ENCODE measurements around the gene DPP3.

Gene DPP3

GRCh38 chr11:66546966-66547661, 66.9 kb downstream of the DPP3 start:
- no peak for DNase-seq (ENCODE audit: low read depth, low spot score)
- H3K4me3 ChIP-seq (ENCODE audit: low read length) = no peak overlapping the region

- no peak for DNase-seq (ENCODE audit: low read depth, low spot score)
- H3K4me3 ChIP-seq (ENCODE audit: low read length) = no peak overlapping the region
Measured at GRCh38 chr11:66547662-66548009, 67.4 kb downstream of the DPP3 start.

GRCh38 chr11:66548041-66548440, 67.8 kb downstream of the DPP3 start:
- no peak for DNase-seq (ENCODE audit: low read depth, low spot score)
- no peak overlapping the region for H3K4me3 ChIP-seq (ENCODE audit: low read length)

GRCh38 chr11:66548774-66549630, 68.8 kb downstream of the DPP3 start:
- DNase-seq (ENCODE audit: low read depth, low spot score) = no peak
- H3K4me3 ChIP-seq (ENCODE audit: low read length) = no peak overlapping the region

GRCh38 chr11:66549696-66550095, 69.5 kb downstream of the DPP3 start:
- no peak overlapping the region for H3K4me3 ChIP-seq (ENCODE audit: low read length)
- no peak for DNase-seq (ENCODE audit: low read depth, low spot score)

GRCh38 chr11:66550887-66551286, 70.7 kb downstream of the DPP3 start:
- H3K4me3 ChIP-seq (ENCODE audit: low read length) = no peak overlapping the region
- DNase-seq (ENCODE audit: low read depth, low spot score) = no peak

- DNase-seq (ENCODE audit: low read depth, low spot score) = no peak
- H3K4me3 ChIP-seq (ENCODE audit: low read length) = no peak overlapping the region
Measured at GRCh38 chr11:66554602-66555001, 74.4 kb downstream of the DPP3 start.

GRCh38 chr11:66555416-66555815, 75.2 kb downstream of the DPP3 start:
- no peak for DNase-seq (ENCODE audit: low read depth, low spot score)
- no peak overlapping the region for H3K4me3 ChIP-seq (ENCODE audit: low read length)

- no peak overlapping the region for H3K4me3 ChIP-seq (ENCODE audit: low read length)
- no peak for DNase-seq (ENCODE audit: low read depth, low spot score)
Measured at GRCh38 chr11:66556086-66556485, 75.9 kb downstream of the DPP3 start.

GRCh38 chr11:66557733-66558326, 77.6 kb downstream of the DPP3 start:
- no peak overlapping the region for H3K4me3 ChIP-seq (ENCODE audit: low read length)
- DNase-seq (ENCODE audit: low read depth, low spot score) = no peak

Measured in Jurkat, Clone E6-1 (cell line).